Kidney epithelial cell (primary cell): ENCODE data around the gene ATP2A1. TPM values are rescaled to one million over a fixed set of nuclear protein-coding genes. Genes with fewer than 3 reads are reported as not detected.

Experiments
- DNase-seq: peaks from one replicate; pipeline ENCODE4 v3.0.0-alpha.2; 2010; ENCODE audit warnings: low read depth
- H3K27me3 ChIP-seq: 2 replicates; pipeline ENCODE4 v1.6.0; 2011; ENCODE audit warnings: low read length; ENCODE audit not compliant: control insufficient read depth, insufficient read depth
- H3K36me3 ChIP-seq: 2 replicates; pipeline ENCODE4 v1.5.1; 2011; ENCODE audit warnings: low read length; ENCODE audit not compliant: control insufficient read depth, insufficient read depth
- H3K4me3 ChIP-seq: 2 replicates; pipeline ENCODE4 v1.5.1; 2011; ENCODE audit warnings: low read depth, mild to moderate bottlenecking, control low read depth, low read length
- total RNA-seq: library from RNA; depleted of rRNA; stranded (reverse); fragments of >200 nt; gene quantifications from 2 replicates; pipeline ENCODE4 v1.2.3, GENCODE V29; 2015
- TF ChIP-seq, protein P1 (sequence below): IDR thresholded peaks from 2 replicates; pipeline ENCODE4 v1.5.1; 2011; ENCODE audit warnings: mild to moderate bottlenecking, moderate library complexity, low read length, control low read depth, inconsistent platforms; ENCODE audit not compliant: insufficient read depth, poor library complexity, severe bottlenecking

Gene ATP2A1
- total RNA-seq, 1 donor from 2014 or later, result 0.17 TPM

DNA sequence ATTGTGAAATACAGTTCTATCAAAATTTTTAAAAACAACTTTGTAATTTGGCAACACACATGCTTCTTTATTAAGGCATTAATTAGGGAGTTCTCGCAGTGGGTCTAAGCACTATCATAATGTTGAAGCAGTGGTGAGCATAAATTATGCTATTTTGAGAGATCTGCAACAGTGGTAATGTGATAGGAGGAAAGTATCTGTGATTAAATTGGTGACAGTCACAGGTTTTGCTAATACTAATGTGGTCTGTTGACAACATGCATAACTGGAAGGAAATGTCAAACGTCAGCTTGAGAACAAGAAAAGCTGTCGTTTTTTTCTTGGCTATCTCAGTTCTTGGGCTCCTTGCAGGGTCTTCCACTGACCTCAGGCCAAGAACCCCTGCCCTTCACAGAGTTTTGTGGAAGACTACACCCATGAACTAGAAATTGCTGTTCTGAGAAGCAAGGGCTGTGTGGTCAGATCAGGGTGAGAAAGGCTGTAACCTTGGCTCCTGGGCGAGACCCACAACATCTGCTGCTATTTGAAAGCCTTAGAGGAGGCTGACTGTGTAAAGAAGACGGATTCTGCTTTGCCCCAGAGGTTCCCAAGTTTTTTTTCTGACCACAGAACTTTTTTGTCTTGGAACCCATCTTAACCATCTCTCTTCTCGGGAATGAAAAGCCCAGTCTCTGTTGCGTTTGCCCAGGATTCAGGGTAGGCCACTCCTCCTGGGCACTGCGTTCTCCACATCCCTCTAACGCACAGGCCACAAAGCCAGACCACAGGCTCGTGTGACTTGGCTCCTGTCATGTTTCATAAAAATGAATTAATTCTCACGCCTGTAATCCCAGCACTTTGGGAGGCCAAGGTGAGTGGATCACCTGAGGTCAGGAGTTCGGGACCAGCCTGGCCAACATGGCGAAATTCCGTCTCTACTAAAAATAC is 13.9 kb downstream of the ATP2A1 start:
- no peak overlapping the region for H3K4me3 ChIP-seq
- no peaks in the 10 kb centered on the region for H3K27me3 ChIP-seq
- no peaks in the 10 kb centered on the region for H3K36me3 ChIP-seq
- TF ChIP-seq, protein P1, sequence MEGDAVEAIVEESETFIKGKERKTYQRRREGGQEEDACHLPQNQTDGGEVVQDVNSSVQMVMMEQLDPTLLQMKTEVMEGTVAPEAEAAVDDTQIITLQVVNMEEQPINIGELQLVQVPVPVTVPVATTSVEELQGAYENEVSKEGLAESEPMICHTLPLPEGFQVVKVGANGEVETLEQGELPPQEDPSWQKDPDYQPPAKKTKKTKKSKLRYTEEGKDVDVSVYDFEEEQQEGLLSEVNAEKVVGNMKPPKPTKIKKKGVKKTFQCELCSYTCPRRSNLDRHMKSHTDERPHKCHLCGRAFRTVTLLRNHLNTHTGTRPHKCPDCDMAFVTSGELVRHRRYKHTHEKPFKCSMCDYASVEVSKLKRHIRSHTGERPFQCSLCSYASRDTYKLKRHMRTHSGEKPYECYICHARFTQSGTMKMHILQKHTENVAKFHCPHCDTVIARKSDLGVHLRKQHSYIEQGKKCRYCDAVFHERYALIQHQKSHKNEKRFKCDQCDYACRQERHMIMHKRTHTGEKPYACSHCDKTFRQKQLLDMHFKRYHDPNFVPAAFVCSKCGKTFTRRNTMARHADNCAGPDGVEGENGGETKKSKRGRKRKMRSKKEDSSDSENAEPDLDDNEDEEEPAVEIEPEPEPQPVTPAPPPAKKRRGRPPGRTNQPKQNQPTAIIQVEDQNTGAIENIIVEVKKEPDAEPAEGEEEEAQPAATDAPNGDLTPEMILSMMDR, result no peak
- DNase-seq, result no peak

- no peak for DNase-seq
- TF ChIP-seq, protein P1, result no peak
- H3K36me3 ChIP-seq, result no peaks in the 10 kb centered on the region
- H3K4me3 ChIP-seq, result no peak overlapping the region
- no peaks in the 10 kb centered on the region for H3K27me3 ChIP-seq
Observed at GRCh38 chr16:28893291-28893690, 15.0 kb downstream of the ATP2A1 start.

GRCh38 chr16:28895609-28896008 is 17.3 kb downstream of the ATP2A1 start:
- no peak for DNase-seq
- Histone ChIP-seq H3K36me3 (no peaks in the 10 kb centered on the region), H3K4me3 (no peak overlapping the region), H3K27me3 (no peaks in the 10 kb centered on the region)
- TF ChIP-seq, protein P1, result no peak

DNA sequence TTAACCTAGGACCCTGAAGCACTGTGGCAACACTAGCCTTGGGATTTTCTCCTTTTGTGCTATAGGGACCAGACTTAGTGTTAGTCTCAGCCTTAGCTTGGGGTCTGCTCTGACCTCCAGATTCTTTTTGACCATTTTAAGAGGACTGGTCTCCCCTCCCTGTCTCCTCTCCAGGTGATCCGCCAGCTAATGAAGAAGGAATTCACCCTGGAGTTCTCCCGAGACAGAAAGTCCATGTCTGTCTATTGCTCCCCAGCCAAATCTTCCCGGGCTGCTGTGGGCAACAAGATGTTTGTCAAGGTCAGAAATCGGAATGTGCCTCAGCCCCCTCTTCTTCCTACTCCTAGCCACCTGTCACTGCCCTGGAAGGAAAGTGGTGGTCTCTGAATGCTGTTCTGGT is 19.5 kb downstream of the ATP2A1 start:
- no peak for DNase-seq
- no peaks in the 10 kb centered on the region for H3K36me3 ChIP-seq
- TF ChIP-seq, protein P1, result no peak
- no peaks in the 10 kb centered on the region for H3K27me3 ChIP-seq
- H3K4me3 ChIP-seq, result no peak overlapping the region

GRCh38 chr16:28898266-28898665 is 20.0 kb downstream of the ATP2A1 start:
- DNase-seq, result no peak
- no peaks in the 10 kb centered on the region for H3K27me3 ChIP-seq
- no peak overlapping the region for H3K4me3 ChIP-seq
- TF ChIP-seq, protein P1, result no peak
- no peaks in the 10 kb centered on the region for H3K36me3 ChIP-seq
